Fibroblast of the aortic adventitia (primary cell): ENCODE results near the gene CRKL. TPM values are rescaled to one million over a fixed set of nuclear protein-coding genes. Genes with fewer than 3 reads are reported as not detected.

Experiments used
- DNase-seq: peaks from one replicate; pipeline ENCODE4 v3.0.0-alpha.2; 2010; ENCODE audit warnings: low read depth
- H3K4me3 ChIP-seq: 2 replicates; pipeline ENCODE4 v1.5.1; 2011; ENCODE audit warnings: low read depth, mild to moderate bottlenecking, control low read depth, low read length, moderate library complexity
- CTCF ChIP-seq: IDR thresholded peaks from 2 replicates; pipeline ENCODE4 v1.5.1; 2011; ENCODE audit warnings: mild to moderate bottlenecking, low read length, control low read depth, inconsistent platforms; ENCODE audit not compliant: insufficient read depth
- total RNA-seq: library from RNA; depleted of rRNA; stranded (reverse); fragments of >200 nt; gene quantifications from 2 replicates; pipeline ENCODE4 v1.2.3, GENCODE V29; 2012; ENCODE audit warnings: low replicate concordance

Gene CRKL
- total RNA-seq, 1 donor: 44.7 TPM

GRCh38 chr22:20972933-20973577 is 55.8 kb downstream of the CRKL start:
- no peak for DNase-seq
- H3K4me3 ChIP-seq: no peak overlapping the region
- TF ChIP-seq CTCF: no peak

GRCh38 chr22:20973634-20974286 is 56.6 kb downstream of the CRKL start:
- DNase-seq: no peak
- TF ChIP-seq CTCF: no peak
- no peak overlapping the region for H3K4me3 ChIP-seq

- DNase-seq: no peak
- H3K4me3 ChIP-seq: no peak overlapping the region
- no peak for TF ChIP-seq CTCF
These were observed 57.2 kb downstream of the CRKL start for GRCh38 chr22:20974336-20974955.

- no peak for TF ChIP-seq CTCF
These were observed 58.5 kb downstream of the CRKL start for GRCh38 chr22:20975541-20976290.

GRCh38 chr22:20976291-20976877 is 59.2 kb downstream of the CRKL start:
- no peak overlapping the region for H3K4me3 ChIP-seq
- TF ChIP-seq CTCF: no peak
- DNase-seq: no peak

More at GRCh38 chr22:20975541-20976290, 58.5 kb downstream of the CRKL start:
- no peak for DNase-seq
- no peak overlapping the region for H3K4me3 ChIP-seq

GRCh38 chr22:20977019-20977418 is 59.8 kb downstream of the CRKL start:
- H3K4me3 ChIP-seq: no peak overlapping the region
- no peak for DNase-seq
- TF ChIP-seq CTCF: no peak
